Mesendoderm (in vitro differentiated cells): ENCODE data around the gene OPRD1. TPM values are rescaled to one million over a fixed set of nuclear protein-coding genes. Genes with fewer than 3 reads are reported as not detected.

ENCODE experiments used
- small RNA-seq: library from polyadenylated mRNA; stranded (forward); fragments of <200 nt; extraction: miRNeasy Mini kit (QIAGEN cat#:217004); gene quantifications from one replicate; pipeline ENCODE3, GENCODE V24; 2013; ENCODE audit not compliant: insufficient read depth

The OPRD1 gene

Small RNAs within 50 kb of the gene (small RNA-seq; reads per million reads assigned to genes)
- gene RF00019: not detected
